HepG2 (cell line): Measurements from ENCODE around the gene CD302. TPM values are rescaled to one million over a fixed set of nuclear protein-coding genes. Genes with fewer than 3 reads are reported as not detected.

ENCODE experiments used
- ATAD3A ChIP-seq: sonication (generic); formaldehyde crosslinking; IDR thresholded peaks from 2 replicates; pipeline ENCODE4 v1.4.0; 2020; ENCODE audit warnings: missing genetic modification reagents
- ATF5 ChIP-seq: sonication (generic); formaldehyde crosslinking; IDR thresholded peaks from 2 replicates; pipeline ENCODE4 v1.4.0; 2020; ENCODE audit warnings: mild to moderate bottlenecking, low read depth, missing genetic modification reagents
- CEBPG ChIP-seq: IDR thresholded peaks from 2 replicates; pipeline ENCODE4 v1.6.1; 2016
- DPF2 ChIP-seq: sonication (generic); formaldehyde crosslinking; IDR thresholded peaks from 2 replicates; pipeline ENCODE4 v1.4.0; 2020; ENCODE audit warnings: mild to moderate bottlenecking, low read depth, missing genetic modification reagents, borderline replicate concordance
- FOXA3 ChIP-seq: IDR thresholded peaks from 2 replicates; pipeline ENCODE4 v1.6.1; 2016; ENCODE audit warnings: missing genetic modification reagents, missing compliant biosample characterization
- FOXJ3 ChIP-seq: sonication (generic); formaldehyde crosslinking; IDR thresholded peaks from 2 replicates; pipeline ENCODE4 v1.4.0; 2020; ENCODE audit warnings: missing genetic modification reagents, mild to moderate bottlenecking, borderline replicate concordance
- FOXP4 ChIP-seq: sonication (generic); formaldehyde crosslinking; IDR thresholded peaks from 2 replicates; pipeline ENCODE4 v1.4.0; 2020; ENCODE audit warnings: missing genetic modification reagents
- GFI1 ChIP-seq: sonication (generic); formaldehyde crosslinking; IDR thresholded peaks from 2 replicates; pipeline ENCODE4 v1.5.0; 2020; ENCODE audit warnings: missing genetic modification reagents, mild to moderate bottlenecking, borderline replicate concordance
- MAFK ChIP-seq, 2 experiments: IDR thresholded peaks in 1 of 2; conservative IDR thresholded peaks in 1 of 2; 2 replicates each; pipeline ENCODE4 v1.6.1; 2011; ENCODE audit warnings: improper control_type of control experiment in 2 of 2, low read length in 2 of 2
- NCOR1 ChIP-seq: fragments of 200-600 bp; sonication (generic); IDR thresholded peaks from 2 replicates; pipeline ENCODE4 v1.7.0; 2017; ENCODE audit warnings: antibody characterized with exemption, low read length, borderline replicate concordance
- ZNF3 ChIP-seq: IDR thresholded peaks from 2 replicates; pipeline ENCODE4 v1.7.0; 2017; ENCODE audit warnings: inconsistent platforms
- ZNF451 ChIP-seq: sonication (generic); formaldehyde crosslinking; IDR thresholded peaks from 2 replicates; pipeline ENCODE4 v1.5.0; 2020; ENCODE audit warnings: mild to moderate bottlenecking, missing genetic modification reagents
- ZNF572 ChIP-seq: sonication (generic); formaldehyde crosslinking; IDR thresholded peaks from 2 replicates; pipeline ENCODE4 v1.5.1; 2020; ENCODE audit warnings: mild to moderate bottlenecking, missing genetic modification reagents
- ZNF687 ChIP-seq: sonication (generic); formaldehyde crosslinking; IDR thresholded peaks from 2 replicates; pipeline ENCODE4 v1.5.1; 2020; ENCODE audit warnings: mild to moderate bottlenecking, missing genetic modification reagents, moderate library complexity
- polyA plus RNA-seq, 8 experiments: library from polyadenylated mRNA; depleted of rRNA in 3 of 8; stranded (reverse) in 7 of 8; unstranded in 1 of 8; fragments of >200 nt; fragmentation: Illumina TruSeq in 4 of 8; extraction: Trizol in 4 of 8; gene quantifications; 2 replicates each; pipeline versions ENCODE4 v1.2.1 to v1.2.3, GENCODE V29; 2011 to 2016; ENCODE audit warnings: low read depth in 4 of 8, missing spikeins in 1 of 8, mixed read lengths in 1 of 8; ENCODE audit not compliant: insufficient read depth in 1 of 8
- total RNA-seq, 5 experiments: library from RNA; depleted of rRNA; stranded (reverse); fragments of >200 nt; fragmentation: Illumina TruSeq; extraction: Trizol; gene quantifications; 2 replicates each; pipeline ENCODE4 v1.2.3, GENCODE V29; 2016; ENCODE audit warnings: low read depth in 1 of 5
- TF ChIP-seq, protein P1 (sequence below): sonication (generic); formaldehyde crosslinking; IDR thresholded peaks from 2 replicates; pipeline ENCODE4 v1.8.0; 2022; ENCODE audit warnings: missing genetic modification reagents, mild to moderate bottlenecking, inconsistent platforms, borderline replicate concordance
- TF ChIP-seq, protein P2 (sequence below): sonication (generic); formaldehyde crosslinking; IDR thresholded peaks from 2 replicates; pipeline ENCODE4 v1.5.1; 2020; ENCODE audit warnings: mild to moderate bottlenecking, missing genetic modification reagents, borderline replicate concordance

CD302 gene
- total and polyA plus RNA-seq, 2 of the 13 experiments (the other 11 are each of a cell fraction or from before 2014, with no cell fraction given), result 8.0 to 15.6 TPM

GRCh38 chr2:159799833-159800232, 1.8 kb upstream of the CD302 start (continued):
- TF ChIP-seq ZNF687 (CRISPR knock-in tag), result no peak
- TF ChIP-seq MAFK (conservative IDR thresholded peaks at IDR 0.05 in 1 of 2, IDR thresholded peaks at IDR 0.05 in 1 of 2; ENCODE audit: low read length in 2 of 2), result no peak
- TF ChIP-seq ZNF572 (CRISPR knock-in tag), result no peak
- peak; percentile 60; the same call in 1 of the 2 replicates for TF ChIP-seq NCOR1
- peak; percentile 76 for TF ChIP-seq DPF2 (CRISPR knock-in tag)
- no peak for TF ChIP-seq ZNF3
- no peak for TF ChIP-seq ATF5 (CRISPR knock-in tag)
- 0 out of 2 replicates have a peak, but pooled peaks have one; percentile 24 for TF ChIP-seq GFI1 (CRISPR knock-in tag)
- TF ChIP-seq ATAD3A, result no peak
- TF ChIP-seq FOXP4, result peak; percentile 27; the same call in 1 of the 2 replicates
- TF ChIP-seq CEBPG (CRISPR knock-in tag), result peak; percentile 85
- TF ChIP-seq, protein P1, sequence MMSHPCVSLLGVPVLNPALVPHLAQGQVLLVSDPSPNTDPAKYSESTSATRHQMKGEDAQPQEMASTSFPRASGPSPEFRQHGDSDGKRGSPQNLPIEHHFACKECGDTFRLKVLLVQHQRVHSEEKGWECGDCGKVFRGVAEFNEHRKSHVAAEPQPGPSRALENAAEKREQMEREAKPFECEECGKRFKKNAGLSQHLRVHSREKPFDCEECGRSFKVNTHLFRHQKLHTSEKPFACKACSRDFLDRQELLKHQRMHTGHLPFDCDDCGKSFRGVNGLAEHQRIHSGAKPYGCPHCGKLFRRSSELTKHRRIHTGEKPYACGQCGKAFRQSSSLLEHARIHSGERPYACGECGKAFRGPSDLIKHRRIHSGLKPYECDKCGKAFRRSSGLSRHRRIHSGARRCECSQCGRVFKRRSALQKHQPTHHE, result no peak
- no peak for TF ChIP-seq ZNF451 (CRISPR knock-in tag)
- TF ChIP-seq FOXA3 (CRISPR knock-in tag), result peak; percentile 95
- TF ChIP-seq FOXJ3 (CRISPR knock-in tag), result 0 out of 2 replicates have a peak, but pooled peaks have one; percentile 33
- TF ChIP-seq, protein P2, sequence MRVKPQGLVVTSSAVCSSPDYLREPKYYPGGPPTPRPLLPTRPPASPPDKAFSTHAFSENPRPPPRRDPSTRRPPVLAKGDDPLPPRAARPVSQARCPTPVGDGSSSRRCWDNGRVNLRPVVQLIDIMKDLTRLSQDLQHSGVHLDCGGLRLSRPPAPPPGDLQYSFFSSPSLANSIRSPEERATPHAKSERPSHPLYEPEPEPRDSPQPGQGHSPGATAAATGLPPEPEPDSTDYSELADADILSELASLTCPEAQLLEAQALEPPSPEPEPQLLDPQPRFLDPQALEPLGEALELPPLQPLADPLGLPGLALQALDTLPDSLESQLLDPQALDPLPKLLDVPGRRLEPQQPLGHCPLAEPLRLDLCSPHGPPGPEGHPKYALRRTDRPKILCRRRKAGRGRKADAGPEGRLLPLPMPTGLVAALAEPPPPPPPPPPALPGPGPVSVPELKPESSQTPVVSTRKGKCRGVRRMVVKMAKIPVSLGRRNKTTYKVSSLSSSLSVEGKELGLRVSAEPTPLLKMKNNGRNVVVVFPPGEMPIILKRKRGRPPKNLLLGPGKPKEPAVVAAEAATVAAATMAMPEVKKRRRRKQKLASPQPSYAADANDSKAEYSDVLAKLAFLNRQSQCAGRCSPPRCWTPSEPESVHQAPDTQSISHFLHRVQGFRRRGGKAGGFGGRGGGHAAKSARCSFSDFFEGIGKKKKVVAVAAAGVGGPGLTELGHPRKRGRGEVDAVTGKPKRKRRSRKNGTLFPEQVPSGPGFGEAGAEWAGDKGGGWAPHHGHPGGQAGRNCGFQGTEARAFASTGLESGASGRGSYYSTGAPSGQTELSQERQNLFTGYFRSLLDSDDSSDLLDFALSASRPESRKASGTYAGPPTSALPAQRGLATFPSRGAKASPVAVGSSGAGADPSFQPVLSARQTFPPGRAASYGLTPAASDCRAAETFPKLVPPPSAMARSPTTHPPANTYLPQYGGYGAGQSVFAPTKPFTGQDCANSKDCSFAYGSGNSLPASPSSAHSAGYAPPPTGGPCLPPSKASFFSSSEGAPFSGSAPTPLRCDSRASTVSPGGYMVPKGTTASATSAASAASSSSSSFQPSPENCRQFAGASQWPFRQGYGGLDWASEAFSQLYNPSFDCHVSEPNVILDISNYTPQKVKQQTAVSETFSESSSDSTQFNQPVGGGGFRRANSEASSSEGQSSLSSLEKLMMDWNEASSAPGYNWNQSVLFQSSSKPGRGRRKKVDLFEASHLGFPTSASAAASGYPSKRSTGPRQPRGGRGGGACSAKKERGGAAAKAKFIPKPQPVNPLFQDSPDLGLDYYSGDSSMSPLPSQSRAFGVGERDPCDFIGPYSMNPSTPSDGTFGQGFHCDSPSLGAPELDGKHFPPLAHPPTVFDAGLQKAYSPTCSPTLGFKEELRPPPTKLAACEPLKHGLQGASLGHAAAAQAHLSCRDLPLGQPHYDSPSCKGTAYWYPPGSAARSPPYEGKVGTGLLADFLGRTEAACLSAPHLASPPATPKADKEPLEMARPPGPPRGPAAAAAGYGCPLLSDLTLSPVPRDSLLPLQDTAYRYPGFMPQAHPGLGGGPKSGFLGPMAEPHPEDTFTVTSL (CRISPR knock-in tag), result peak; percentile 62; the same call in 1 of the 2 replicates
